Astrocyte (in vitro differentiated cells and primary cell): Measurements from ENCODE around the gene KLF7.

Experiments used
- CTCF ChIP-seq: IDR thresholded peaks from 2 replicates; pipeline ENCODE4 v1.5.1; 2011; ENCODE audit warnings: low read depth, mild to moderate bottlenecking, inconsistent platforms, low read length, moderate library complexity; ENCODE audit not compliant: insufficient read depth
- EZH2 ChIP-seq: IDR thresholded peaks from 2 replicates; pipeline ENCODE4 v1.6.1; 2012; ENCODE audit warnings: mild to moderate bottlenecking, low read length, inconsistent platforms; ENCODE audit not compliant: insufficient read depth

GRCh38 chr2:207185372-207185771 is 19.6 kb upstream of the KLF7 start:
- TF ChIP-seq CTCF (no peak), EZH2 (no peak)
